Lung (tissue), 12 donors: ENCODE data around the gene MAPKAPK2. TPM values are rescaled to one million over a fixed set of nuclear protein-coding genes. Genes with fewer than 3 reads are reported as not detected.

ENCODE experiments used
- ATAC-seq: fragments of 200-7000 bp; cut with Tn5 transposase; one replicate; pipeline ENCODE4 v1.9.1; 2020; ENCODE audit warnings: moderate number of reproducible peaks; ENCODE audit not compliant: insufficient read depth, low FRiP score
- DNase-seq, 3 donors: peaks; one replicate each; pipeline ENCODE4 v3.0.0-alpha.2; 2013 to 2017
- H3K27ac ChIP-seq, 2 donors: one replicate each; pipeline ENCODE4 v1.5.1; 2013; ENCODE audit warnings: mild to moderate bottlenecking in 2 of 2, moderate library complexity in 2 of 2, control low read depth in 1 of 2, inconsistent platforms in 1 of 2, low read depth in 1 of 2, low read length in 1 of 2
- H3K27me3 ChIP-seq, 3 donors: one replicate each; pipeline ENCODE4 v1.5.1; 2013; ENCODE audit warnings: low read length in 2 of 3; ENCODE audit not compliant: control insufficient read depth in 3 of 3, insufficient read depth in 3 of 3
- H3K36me3 ChIP-seq, 4 donors: one replicate each; pipeline ENCODE4 v1.5.1; 2013; ENCODE audit warnings: low read length in 4 of 4, mild to moderate bottlenecking in 1 of 4, moderate library complexity in 1 of 4; ENCODE audit not compliant: control insufficient read depth in 4 of 4, insufficient read depth in 4 of 4
- H3K4me1 ChIP-seq, 5 donors: one replicate each; pipeline ENCODE4 v1.5.1; 2013; ENCODE audit warnings: low read length in 5 of 5, mild to moderate bottlenecking in 2 of 5, moderate library complexity in 1 of 5; ENCODE audit not compliant: control insufficient read depth in 5 of 5, insufficient read depth in 5 of 5
- H3K4me3 ChIP-seq: one replicate; pipeline ENCODE4 v1.5.1; 2013; ENCODE audit warnings: mild to moderate bottlenecking, control low read depth, moderate library complexity
- H3K9ac ChIP-seq, 2 donors: one replicate each; pipeline ENCODE4 v1.5.1; 2013; ENCODE audit warnings: low read length in 2 of 2, control low read depth in 1 of 2; ENCODE audit not compliant: insufficient read depth in 1 of 2
- H3K9me3 ChIP-seq, 4 donors: one replicate each; pipeline ENCODE4 v1.5.1; 2013; ENCODE audit warnings: low read length in 3 of 4, mild to moderate bottlenecking in 1 of 4, moderate library complexity in 1 of 4; ENCODE audit not compliant: control insufficient read depth in 4 of 4, insufficient read depth in 3 of 4
- WGBS, 2 donors: extraction: QIAGEN DNeasy Blood & Tissue Kit; methylation state at CpG; one replicate each; pipeline ENCODE4 v1.1.7; 2013; 5-methylcytosine and 5-hydroxymethylcytosine counted together
- polyA plus RNA-seq, 2 donors: library from polyadenylated mRNA; stranded (reverse); fragments of 200-250 nt; gene quantifications; one replicate each; pipeline ENCODE4 v1.2.1, GENCODE V29; 2013
- total RNA-seq, 2 donors: library from RNA; depleted of rRNA in 1 of 2; stranded (reverse); fragments of >200 nt in 1 of 2; gene quantifications; one replicate each; pipeline ENCODE4 v1.2.1, GENCODE V29; 2014 to 2021
- TF ChIP-seq, protein P1 (sequence below): IDR thresholded peaks from 2 replicates; pipeline ENCODE4 v1.5.1; 2012; ENCODE audit warnings: mild to moderate bottlenecking; ENCODE audit errors: control extremely low read depth, extremely low read depth
- donor health status: control.
- donor health status: control.
- donor health status: Bipolar disorder and iron deficiency.
- donor health status: healthy.
- donor health status: DM: yes; HTN: yes; CAD: no.

MAPKAPK2 gene
- total and polyA plus RNA-seq, 4 donors = 35.8 to 116 (median 75.1) TPM

DNA sequence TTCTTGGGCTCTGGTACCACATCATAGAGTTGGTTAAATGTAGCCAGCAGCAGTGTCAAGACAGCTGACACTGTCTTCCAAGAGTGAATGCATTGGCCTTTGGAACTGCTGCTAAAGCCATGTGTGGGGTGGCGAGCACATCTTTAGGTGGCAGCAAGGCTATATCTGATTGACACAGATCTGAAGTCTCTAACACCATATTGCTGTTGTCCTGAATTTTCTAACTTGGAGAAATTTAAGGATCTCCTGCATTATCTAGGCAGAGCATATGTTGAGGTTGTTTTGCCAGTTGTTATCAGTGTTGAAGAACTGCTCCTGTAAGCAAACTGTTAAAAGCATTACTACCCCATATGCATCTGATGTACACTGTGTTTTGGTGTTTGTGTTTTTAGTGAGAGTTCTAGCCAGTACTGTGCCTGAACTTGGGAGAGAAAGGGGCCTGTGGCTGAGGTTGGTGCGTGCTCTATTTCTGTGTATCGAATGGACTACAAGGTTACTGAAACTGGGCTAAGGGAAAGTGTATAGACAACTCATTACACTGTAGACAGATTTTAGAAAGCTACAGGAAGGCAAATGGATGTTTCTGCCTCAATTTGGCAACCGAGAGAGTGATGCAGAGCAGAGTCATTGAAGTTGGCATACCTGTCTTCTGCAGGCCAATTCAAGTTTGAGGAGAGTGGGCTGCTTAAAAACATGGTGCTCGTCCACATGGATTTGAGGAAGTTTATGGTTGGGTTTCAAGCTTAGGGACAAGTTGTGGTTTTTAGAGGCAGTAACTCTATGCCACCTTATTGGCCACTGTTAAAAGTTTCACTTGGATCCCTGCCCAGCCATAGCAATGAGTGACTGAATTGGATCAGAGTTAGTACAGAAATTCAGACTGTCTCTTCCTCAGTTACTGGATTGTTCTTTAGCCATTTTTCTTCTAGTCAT is 32.5 kb upstream of the MAPKAPK2 start:
- H3K36me3 ChIP-seq = peaks cover 0 to 15% (median 6%) of the 10 kb centered on the region in 4 donors
- no peaks in the 10 kb centered on the region for H3K27me3 ChIP-seq
- H3K27ac ChIP-seq = no peak overlapping the region
- no peak for DNase-seq
- 84 to 89% methylated on average over 5 of the region's 5 CpGs for WGBS, 2 donors
- TF ChIP-seq, protein P1, sequence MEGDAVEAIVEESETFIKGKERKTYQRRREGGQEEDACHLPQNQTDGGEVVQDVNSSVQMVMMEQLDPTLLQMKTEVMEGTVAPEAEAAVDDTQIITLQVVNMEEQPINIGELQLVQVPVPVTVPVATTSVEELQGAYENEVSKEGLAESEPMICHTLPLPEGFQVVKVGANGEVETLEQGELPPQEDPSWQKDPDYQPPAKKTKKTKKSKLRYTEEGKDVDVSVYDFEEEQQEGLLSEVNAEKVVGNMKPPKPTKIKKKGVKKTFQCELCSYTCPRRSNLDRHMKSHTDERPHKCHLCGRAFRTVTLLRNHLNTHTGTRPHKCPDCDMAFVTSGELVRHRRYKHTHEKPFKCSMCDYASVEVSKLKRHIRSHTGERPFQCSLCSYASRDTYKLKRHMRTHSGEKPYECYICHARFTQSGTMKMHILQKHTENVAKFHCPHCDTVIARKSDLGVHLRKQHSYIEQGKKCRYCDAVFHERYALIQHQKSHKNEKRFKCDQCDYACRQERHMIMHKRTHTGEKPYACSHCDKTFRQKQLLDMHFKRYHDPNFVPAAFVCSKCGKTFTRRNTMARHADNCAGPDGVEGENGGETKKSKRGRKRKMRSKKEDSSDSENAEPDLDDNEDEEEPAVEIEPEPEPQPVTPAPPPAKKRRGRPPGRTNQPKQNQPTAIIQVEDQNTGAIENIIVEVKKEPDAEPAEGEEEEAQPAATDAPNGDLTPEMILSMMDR = no peak
- no peak overlapping the region for H3K4me3 ChIP-seq
- H3K9ac ChIP-seq = no peak overlapping the region
- no peaks in the 10 kb centered on the region for H3K9me3 ChIP-seq
- H3K4me1 ChIP-seq = peaks cover 0 to 22% (median 2%) of the 10 kb centered on the region in 5 donors
- no peak for ATAC-seq

GRCh38 chr1:206653715-206654459 is 30.8 kb upstream of the MAPKAPK2 start:
- Histone ChIP-seq H3K4me3 (no peak overlapping the region), H3K9me3 (no peaks in the 10 kb centered on the region), H3K4me1 (peaks cover 0 to 32% (median 7%) of the 10 kb centered on the region in 5 donors), H3K27me3 (peaks cover 0 to 9% (median 0%) of the 10 kb centered on the region in 3 donors), H3K9ac (no peak overlapping the region), H3K27ac (peak overlapping the region in 1 of 2 donors; percentile 60), H3K36me3 (no peaks in the 10 kb centered on the region)
- TF ChIP-seq, protein P1 = no peak
- WGBS, 2 donors = 91 to 93% methylated on average over 7 of the region's 7 CpGs
- ATAC-seq = no peak
- DNase-seq = no peak

DNA sequence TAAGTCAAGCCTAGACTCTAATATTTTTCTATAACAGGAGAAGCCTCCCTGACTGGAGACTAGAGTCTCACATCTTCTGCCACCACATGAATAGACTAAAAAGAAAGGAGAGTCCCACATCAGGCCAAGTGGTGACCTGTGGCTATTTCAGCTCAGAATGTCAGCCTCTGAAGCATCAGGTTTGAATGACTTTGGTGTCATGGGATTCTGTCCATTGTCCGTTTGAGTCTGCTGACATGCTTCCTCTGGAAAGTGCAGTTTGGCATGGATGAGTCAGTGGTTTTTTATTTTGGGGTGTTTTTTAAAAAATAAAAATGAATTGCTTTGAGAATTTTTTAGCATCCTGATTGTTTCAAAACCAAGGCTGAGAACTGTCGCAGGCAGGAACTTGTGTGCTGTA is 29.9 kb upstream of the MAPKAPK2 start:
- H3K27me3 ChIP-seq = peaks cover 0 to 9% (median 0%) of the 10 kb centered on the region in 3 donors
- H3K4me1 ChIP-seq = peaks cover 0 to 26% (median 8%) of the 10 kb centered on the region in 5 donors
- no peak for DNase-seq
- 72 to 75% methylated on average over 2 of the region's 2 CpGs for whole genome bisulfite sequencing, 2 donors
- no peak overlapping the region for H3K9ac ChIP-seq
- no peak overlapping the region for H3K4me3 ChIP-seq
- TF ChIP-seq, protein P1 = no peak
- no peaks in the 10 kb centered on the region for H3K9me3 ChIP-seq
- no peak for ATAC-seq
- H3K27ac ChIP-seq = peak overlapping the region in 1 of 2 donors; percentile 69
- H3K36me3 ChIP-seq = no peaks in the 10 kb centered on the region
